HG02759 (cell line): ENCODE data around the gene PDE3A.

Experiments
- ATAC-seq: cut with Tn5 transposase; IDR thresholded peaks from one replicate; pipeline ENCODE4 v1.9.1; 2021; ENCODE audit warnings: mild to moderate bottlenecking, moderate library complexity; ENCODE audit not compliant: unreplicated experiment

The PDE3A gene

GRCh38 chr12:20657496-20657895 lies 289.2 kb downstream of the PDE3A start:
- no peak for ATAC-seq

DNA sequence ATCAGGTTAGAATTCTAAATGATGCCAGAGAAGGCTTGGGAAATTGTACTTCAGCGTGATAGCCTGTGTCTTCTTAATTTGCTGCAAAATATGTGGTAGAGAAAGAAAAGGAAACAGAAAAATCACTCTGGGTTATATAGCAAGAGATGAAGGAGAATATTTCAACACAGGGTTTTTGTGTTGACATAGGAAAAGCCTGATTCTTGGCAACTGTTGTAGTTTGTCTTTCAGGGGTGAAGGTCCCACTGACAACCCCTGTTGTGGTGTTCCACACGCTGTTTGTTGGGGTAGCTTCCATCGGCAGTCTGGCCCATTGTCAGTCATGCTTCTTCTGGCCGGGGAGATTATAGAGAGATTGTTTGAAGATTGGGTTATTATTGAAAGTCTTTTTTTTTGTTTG lies 313.0 kb downstream of the PDE3A start:
- ATAC-seq = no peak

DNA sequence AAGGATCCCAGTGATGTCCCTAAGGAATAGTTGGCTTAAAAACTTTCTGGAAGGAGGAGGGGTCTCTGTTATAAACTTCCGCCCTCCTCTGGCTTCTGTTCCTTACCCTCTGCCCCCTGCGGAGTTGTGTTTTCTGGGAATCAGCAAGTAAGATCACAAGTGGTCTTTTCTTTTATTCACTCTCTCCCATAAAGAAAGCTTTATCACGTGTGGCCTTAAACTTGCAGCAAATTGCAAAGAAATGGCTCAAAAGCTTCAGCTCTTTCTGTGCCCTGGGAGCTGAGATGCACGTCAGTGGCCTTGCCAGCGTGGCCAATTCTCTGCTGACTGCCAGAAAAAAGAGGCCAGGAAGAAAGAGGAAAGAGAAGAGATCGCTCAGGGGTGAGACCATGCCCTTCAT lies 326.9 kb downstream of the PDE3A start, which contains the start of gene SLCO1C1:
Gene SLCO1C1, plus strand, starts transcription at position 101 of the 400 bp plus-strand sequence. CDS start 4,245 bp downstream, outside the sequence.
- ATAC-seq = no peak

- ATAC-seq = no peak
Observed at GRCh38 chr12:20696181-20696905, 328.0 kb downstream of the PDE3A start.

DNA sequence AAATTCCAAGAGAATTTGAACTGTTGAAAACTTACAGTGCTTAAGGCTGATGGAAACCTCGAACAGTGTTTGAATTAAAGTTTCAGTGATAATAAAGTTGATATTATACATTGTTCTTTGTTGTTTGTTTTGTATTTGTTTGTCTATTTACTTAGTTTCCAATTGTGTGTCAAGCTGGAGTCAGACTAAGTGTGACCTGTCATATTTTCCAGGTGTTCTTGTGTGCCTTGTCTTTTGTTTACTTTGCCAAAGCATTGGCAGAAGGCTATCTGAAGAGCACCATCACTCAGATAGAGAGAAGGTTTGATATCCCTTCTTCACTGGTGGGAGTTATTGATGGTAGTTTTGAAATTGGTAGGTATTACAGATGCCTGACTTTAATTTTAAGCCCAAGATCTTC lies 332.8 kb downstream of the PDE3A start:
- ATAC-seq = no peak

DNA sequence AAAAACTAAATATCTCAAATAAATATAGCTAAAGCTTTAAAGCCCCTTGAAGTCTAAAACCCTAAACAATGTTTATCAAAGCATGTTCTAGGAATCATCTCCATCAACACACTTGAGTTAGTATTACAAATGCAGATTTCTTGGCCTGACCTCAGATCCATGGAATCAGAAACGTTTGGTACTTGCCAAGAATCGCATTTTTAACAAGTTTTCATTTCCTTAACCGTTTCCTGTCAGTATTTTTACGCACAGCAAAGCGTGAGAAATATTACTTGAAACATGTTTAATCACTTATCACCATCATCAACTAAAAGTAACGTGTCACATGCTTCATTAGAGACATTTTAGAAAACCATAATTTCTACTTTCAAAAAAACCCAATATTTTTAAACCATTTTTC lies 336.5 kb downstream of the PDE3A start:
- ATAC-seq = no peak

GRCh38 chr12:20711846-20712245 lies 343.5 kb downstream of the PDE3A start:
- no peak for ATAC-seq

- no peak for ATAC-seq
Observed at GRCh38 chr12:20716037-20716436, 347.7 kb downstream of the PDE3A start.

- no peak for ATAC-seq
Observed at GRCh38 chr12:20716985-20717384, 348.6 kb downstream of the PDE3A start.

DNA sequence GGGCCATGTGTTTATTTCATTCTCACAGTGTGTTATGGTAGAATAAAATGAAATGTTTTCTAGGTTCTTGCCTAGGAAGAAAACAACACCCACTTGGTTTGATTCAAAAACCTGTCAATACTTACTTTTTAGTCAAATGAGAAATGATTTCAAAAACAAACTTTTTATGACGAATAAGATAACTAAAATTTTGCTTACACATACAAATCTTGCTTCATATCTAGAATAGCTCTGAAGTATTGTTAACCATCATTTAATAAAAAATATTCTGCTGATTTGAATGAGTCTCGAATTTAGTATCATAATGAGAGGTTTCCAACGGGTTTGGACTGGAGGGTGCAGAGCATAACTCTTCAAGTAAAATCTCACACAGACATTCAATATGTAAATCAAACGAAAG lies 350.0 kb downstream of the PDE3A start:
- ATAC-seq = no peak

DNA sequence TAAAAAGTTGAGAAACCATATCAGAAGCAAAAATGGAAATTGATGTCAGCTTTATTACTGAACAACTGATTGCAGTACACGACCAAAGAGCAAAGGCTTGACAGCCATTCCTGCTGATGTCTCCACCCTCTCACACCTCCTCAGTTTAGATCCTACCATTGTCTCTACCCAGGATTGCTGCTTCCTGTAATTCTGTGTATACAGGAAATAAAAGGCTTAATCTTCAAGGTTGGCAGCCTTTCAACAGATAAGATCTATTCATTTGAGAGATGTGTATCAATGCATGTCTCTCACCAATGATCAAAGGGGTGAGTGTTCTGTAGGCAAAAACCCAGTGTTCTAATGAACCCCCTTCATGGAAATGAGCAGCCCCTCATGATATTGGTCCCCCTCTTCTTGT lies 353.8 kb downstream of the PDE3A start:
- ATAC-seq = no peak

- no peak for ATAC-seq
Observed at GRCh38 chr12:20731274-20731673, 362.9 kb downstream of the PDE3A start.
